Vagina (tissue), 2 donors: ENCODE measurements around the gene PRXL2A.

Experiments
- CTCF ChIP-seq, 3 experiments: fragments of 450-650 bp in 2 of 3; fragments of 200-600 bp in 1 of 3; sonication (generic) in 1 of 3; IDR thresholded peaks; one replicate each; pipeline ENCODE4 v1.5.1; 2017 to 2019; ENCODE audit warnings: antibody characterized with exemption in 3 of 3, mild to moderate bottlenecking in 2 of 3, moderate library complexity in 2 of 3
- POLR2A ChIP-seq, 2 donors: fragments of 450-650 bp; IDR thresholded peaks; one replicate each; pipeline ENCODE4 v1.6.1; 2017; ENCODE audit warnings: antibody characterized with exemption in 2 of 2, mild to moderate bottlenecking in 2 of 2, moderate library complexity in 2 of 2
- POLR2AphosphoS5 ChIP-seq, 2 donors: sonication (generic); formaldehyde crosslinking; IDR thresholded peaks; one replicate each; pipeline ENCODE4 v1.9.0; 2017; ENCODE audit warnings: antibody characterized with exemption in 2 of 2, mild to moderate bottlenecking in 2 of 2, low read depth in 1 of 2; ENCODE audit not compliant: insufficient read depth in 1 of 2

DNA sequence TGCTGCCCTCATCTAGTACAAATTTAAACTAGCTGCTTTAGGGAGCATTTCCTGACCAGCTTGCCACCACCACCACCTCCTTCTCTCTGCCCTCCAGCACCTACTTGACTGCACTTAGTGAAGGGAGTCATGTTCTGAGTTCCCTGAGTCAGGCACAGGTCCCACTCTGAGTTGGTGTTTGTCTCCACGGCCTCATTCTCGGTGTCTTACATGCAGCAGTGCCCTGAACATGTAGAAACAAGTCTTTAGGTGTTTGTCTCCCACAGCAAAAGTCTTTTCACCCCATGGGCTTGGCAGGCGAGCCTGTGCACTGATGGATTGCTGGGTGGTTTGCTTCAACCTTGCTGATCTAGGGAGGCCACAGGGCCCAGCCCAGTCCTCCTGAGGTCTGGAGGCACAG lies 62.6 kb downstream of the PRXL2A start:
- TF ChIP-seq CTCF (IDR thresholded peaks at IDR 0.05) (no peak), POLR2AphosphoS5 (IDR thresholded peaks at IDR 0.05; ENCODE audit: insufficient read depth in 1 of 2, low read depth in 1 of 2) (no peak), POLR2A (IDR thresholded peaks at IDR 0.05) (no peak)
